22Rv1 (cell line): ENCODE results near the gene CCNT2.
A peak's percentile ranks its signal among the peaks of the same experiment; 100 is the strongest.

Experiments
- H3K27ac ChIP-seq: fragments of 450-650 bp; 2 replicates; pipeline ENCODE4 v1.5.1; 2017
- ZFX ChIP-seq: fragments of 450-650 bp; IDR thresholded peaks from 2 replicates; pipeline ENCODE4 v1.6.1; 2017; ENCODE audit warnings: antibody characterized with exemption, borderline replicate concordance
- TF ChIP-seq, protein P1 (sequence below): fragments of 450-650 bp; IDR thresholded peaks from 2 replicates; pipeline ENCODE4 v1.5.1; 2017; ENCODE audit warnings: mild to moderate bottlenecking

The CCNT2 gene

DNA sequence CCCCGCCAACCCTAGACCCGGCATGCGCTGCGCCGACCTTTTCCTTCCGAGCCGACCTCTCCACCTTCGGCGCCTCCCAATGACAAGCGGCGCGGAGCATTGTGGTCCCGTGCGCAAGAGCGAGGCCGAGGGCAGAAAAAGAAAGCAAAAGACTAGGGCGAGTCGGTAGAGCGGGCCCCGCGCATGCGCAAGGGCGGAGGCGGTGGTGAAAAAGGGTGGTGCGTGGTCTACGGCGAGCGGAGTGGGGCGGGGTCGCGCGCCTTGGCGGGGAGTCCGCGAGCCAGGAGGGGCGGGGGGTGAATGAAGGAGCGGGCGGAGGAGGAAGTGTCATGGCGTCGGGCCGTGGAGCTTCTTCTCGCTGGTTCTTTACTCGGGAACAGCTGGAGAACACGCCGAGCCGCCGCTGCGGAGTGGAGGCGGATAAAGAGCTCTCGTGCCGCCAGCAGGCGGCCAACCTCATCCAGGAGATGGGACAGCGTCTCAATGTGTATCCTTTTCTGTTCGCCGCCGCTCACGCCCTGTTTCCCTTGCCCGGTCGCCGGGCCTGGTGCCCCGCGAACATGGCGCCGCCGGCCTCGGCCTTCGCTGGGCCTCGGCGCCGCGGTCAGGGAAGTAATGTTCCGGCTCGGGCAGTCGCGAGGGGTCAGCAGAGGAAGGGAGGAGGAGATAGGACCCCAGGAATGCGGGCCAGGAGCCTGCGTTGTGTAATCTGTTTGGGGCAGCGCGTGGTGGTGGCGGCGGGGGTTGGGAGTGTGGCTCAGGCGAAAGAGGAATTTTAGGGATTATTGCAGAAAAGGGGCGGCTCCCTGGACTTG is at the start of gene CCNT2:
Gene CCNT2, plus strand, starts transcription at position 297 of the 815 bp plus-strand sequence. Its CDS starts 33 bp downstream, at position 330.
- TF ChIP-seq ZFX = no peak
- TF ChIP-seq, protein P1, sequence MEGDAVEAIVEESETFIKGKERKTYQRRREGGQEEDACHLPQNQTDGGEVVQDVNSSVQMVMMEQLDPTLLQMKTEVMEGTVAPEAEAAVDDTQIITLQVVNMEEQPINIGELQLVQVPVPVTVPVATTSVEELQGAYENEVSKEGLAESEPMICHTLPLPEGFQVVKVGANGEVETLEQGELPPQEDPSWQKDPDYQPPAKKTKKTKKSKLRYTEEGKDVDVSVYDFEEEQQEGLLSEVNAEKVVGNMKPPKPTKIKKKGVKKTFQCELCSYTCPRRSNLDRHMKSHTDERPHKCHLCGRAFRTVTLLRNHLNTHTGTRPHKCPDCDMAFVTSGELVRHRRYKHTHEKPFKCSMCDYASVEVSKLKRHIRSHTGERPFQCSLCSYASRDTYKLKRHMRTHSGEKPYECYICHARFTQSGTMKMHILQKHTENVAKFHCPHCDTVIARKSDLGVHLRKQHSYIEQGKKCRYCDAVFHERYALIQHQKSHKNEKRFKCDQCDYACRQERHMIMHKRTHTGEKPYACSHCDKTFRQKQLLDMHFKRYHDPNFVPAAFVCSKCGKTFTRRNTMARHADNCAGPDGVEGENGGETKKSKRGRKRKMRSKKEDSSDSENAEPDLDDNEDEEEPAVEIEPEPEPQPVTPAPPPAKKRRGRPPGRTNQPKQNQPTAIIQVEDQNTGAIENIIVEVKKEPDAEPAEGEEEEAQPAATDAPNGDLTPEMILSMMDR = no peak
- peak within 1 kb of the TSS; percentile 92 for H3K27ac ChIP-seq

DNA sequence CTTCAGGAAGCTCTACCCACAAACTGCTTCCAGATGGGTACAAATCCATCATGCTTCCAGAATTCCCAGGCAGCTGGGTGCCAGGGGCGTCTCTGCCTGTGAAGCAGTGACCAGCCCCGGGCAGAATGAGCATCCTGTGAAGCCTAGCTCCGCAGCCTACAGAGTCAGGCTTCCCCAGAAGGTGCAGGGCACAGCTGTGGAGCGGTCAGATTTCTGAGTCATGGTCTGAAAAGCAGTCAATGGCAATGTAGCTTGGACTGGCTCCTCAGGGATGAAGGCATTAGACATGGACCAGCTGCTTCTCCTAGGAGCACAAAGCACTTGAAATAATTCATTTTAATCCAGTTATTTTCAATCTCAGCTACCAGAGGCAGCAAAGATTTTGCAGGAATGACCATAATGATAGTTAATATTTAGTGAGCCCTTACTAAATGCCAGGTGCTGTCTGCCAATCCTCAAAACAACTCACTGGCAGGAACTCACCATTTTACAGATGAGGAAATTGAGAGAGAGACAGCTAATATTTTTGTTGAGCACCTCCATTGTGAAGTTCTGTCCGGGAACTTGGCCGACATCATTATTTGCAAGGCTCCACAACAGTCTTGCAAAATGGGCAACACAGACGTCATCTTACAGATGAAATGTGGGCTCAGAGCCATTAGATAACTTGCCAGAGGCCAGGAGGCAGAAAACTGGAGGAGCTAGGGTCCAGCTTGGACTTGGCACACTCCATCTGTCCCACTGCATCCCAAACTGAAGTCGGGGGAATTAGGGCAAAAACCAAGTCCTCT is 48.5 kb upstream of the CCNT2 start:
- TF ChIP-seq ZFX = no peak
- TF ChIP-seq, protein P1 = no peak
- no peak overlapping the region for H3K27ac ChIP-seq

DNA sequence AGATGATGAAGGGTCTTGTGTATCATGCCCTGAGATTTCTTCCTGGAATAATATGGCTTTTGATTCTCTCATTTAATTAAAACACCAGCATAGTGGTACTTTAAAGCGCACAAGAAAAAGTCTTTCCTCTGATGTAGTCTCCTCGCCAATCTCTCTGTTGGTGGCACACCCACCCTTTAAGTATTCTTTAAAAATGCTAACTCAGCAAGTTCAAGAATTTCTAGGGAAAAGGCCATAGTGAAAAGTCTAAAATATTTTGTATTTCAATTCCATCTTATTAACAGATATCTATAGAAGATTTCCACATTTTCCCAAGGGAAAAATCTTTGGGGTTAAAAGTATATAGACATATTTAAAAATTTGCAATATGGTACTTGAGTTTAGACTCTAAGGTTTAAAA is 45.5 kb upstream of the CCNT2 start:
- no peak for TF ChIP-seq ZFX
- TF ChIP-seq, protein P1 = no peak

DNA sequence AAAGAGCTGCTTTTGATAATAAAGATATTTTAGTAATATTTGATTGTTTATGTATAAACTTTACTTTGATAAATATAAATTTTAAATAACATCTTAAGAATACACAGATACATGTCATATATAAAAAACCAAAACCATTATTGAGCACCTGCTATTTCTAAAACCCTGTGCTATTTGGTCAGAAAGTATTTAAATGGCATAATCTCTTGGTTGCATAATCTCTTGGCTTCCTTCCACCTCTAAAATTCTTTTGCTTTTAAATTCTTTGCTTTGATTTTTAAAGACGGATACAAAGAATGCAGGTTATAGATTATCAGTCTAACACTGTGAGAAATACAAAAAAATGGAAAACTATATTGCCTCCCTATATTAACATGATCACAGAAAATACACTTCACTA is 43.3 kb upstream of the CCNT2 start:
- no peak for TF ChIP-seq ZFX
- TF ChIP-seq, protein P1 = no peak
- H3K27ac ChIP-seq = no peak overlapping the region

More for the DNA sequence above, 45.5 kb upstream of the CCNT2 start:
- no peak overlapping the region for H3K27ac ChIP-seq

DNA sequence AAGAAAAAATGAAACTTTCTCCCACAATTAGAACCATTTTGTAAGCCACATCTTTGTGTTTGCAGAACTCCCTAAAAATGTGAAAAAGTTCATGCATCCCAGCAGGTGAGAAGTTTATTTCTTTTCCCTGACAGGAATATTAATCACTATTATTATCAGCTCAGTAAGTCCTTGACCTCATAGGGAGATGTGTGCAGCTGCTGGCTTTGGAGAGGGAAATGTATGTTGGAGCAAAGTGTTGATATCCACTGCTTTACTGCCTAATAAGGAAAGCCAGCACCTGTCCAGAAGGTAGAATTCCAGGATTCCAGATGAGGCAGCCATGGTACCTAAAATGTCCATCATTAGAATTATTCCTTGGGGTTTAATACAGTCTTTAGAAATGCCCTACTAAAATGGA is 35.8 kb upstream of the CCNT2 start:
- TF ChIP-seq, protein P1 = no peak
- no peak for TF ChIP-seq ZFX
- H3K27ac ChIP-seq = no peak overlapping the region

DNA sequence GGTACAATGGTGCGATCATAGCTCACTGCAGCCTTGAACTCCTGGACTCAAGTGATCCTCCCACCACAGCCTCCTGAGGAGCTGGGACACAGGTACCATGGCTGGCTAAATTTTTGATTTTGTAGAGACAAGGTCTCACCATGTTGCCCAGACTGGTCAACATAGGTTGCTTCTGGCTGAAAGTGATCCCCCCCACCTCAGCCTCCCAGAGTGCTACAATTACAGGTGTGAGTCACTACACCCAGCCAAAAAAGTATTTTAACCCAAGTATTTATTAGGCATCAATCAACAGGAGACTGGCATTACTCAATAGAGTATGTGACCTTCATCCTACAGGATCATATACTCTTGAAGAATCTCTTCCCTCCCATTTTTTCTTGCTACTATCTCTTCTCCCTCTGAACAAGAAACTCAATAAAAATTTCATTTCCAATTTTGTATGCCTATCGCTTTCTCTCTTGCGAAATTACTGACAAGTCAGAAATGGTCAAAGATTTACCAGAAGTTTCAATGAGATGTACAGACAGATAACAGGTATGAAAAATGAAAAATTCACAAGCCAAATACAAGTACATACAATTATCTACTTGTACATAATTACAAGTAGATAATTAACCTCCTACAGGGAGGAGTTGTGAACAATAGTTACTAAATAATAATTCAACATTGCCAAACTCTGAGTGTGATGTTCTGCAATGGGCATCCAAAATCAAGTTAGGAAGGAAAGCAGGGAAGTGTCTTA is 34.9 kb upstream of the CCNT2 start:
- TF ChIP-seq, protein P1 = no peak
- no peak for TF ChIP-seq ZFX

More for the DNA sequence above, 34.9 kb upstream of the CCNT2 start:
- no peak overlapping the region for H3K27ac ChIP-seq
